GM21390 (cell line): Measurements from ENCODE around the gene IGF1R.

Source experiments
- ATAC-seq: cut with Tn5 transposase; IDR thresholded peaks from one replicate; pipeline ENCODE4 v1.9.1; 2021; ENCODE audit not compliant: unreplicated experiment

IGF1R gene

GRCh38 chr15:98724048-98724447 lies 75.7 kb downstream of the IGF1R start:
- no peak for ATAC-seq

- ATAC-seq: no peak
These were observed 76.2 kb downstream of the IGF1R start for GRCh38 chr15:98724494-98724893.

- no peak for ATAC-seq
These were observed 77.5 kb downstream of the IGF1R start for GRCh38 chr15:98725874-98726273.

GRCh38 chr15:98727115-98728040 lies 79.0 kb downstream of the IGF1R start:
- ATAC-seq: no peak

GRCh38 chr15:98728082-98728810 lies 79.9 kb downstream of the IGF1R start:
- ATAC-seq: no peak

GRCh38 chr15:98728811-98729160 lies 80.4 kb downstream of the IGF1R start:
- ATAC-seq: no peak

GRCh38 chr15:98729446-98730042 lies 81.2 kb downstream of the IGF1R start:
- ATAC-seq: no peak

- ATAC-seq: no peak
These were observed 82.7 kb downstream of the IGF1R start for GRCh38 chr15:98730860-98731711.

GRCh38 chr15:98731712-98732450 lies 83.5 kb downstream of the IGF1R start:
- ATAC-seq: no peak

GRCh38 chr15:98733098-98733497 lies 84.8 kb downstream of the IGF1R start:
- no peak for ATAC-seq

- no peak for ATAC-seq
These were observed 86.3 kb downstream of the IGF1R start for GRCh38 chr15:98734466-98735199.

GRCh38 chr15:98735304-98735703 lies 87.0 kb downstream of the IGF1R start:
- ATAC-seq: no peak

GRCh38 chr15:98735895-98736617 lies 87.7 kb downstream of the IGF1R start:
- ATAC-seq: no peak

GRCh38 chr15:98737159-98737558 lies 88.8 kb downstream of the IGF1R start:
- ATAC-seq: no peak

- no peak for ATAC-seq
These were observed 89.4 kb downstream of the IGF1R start for GRCh38 chr15:98737721-98738120.

GRCh38 chr15:98738689-98739401 lies 90.5 kb downstream of the IGF1R start:
- ATAC-seq: no peak

- ATAC-seq: no peak
These were observed 92.0 kb downstream of the IGF1R start for GRCh38 chr15:98740295-98740694.

GRCh38 chr15:98740963-98741362 lies 92.6 kb downstream of the IGF1R start:
- no peak for ATAC-seq
